Esophagus (tissue), 2 donors: ENCODE measurements around the gene PRPF6. TPM values are rescaled to one million over a fixed set of nuclear protein-coding genes. Genes with fewer than 3 reads are reported as not detected.

Experiments used
- H3K27ac ChIP-seq, 2 donors: one replicate each; pipeline ENCODE4 v1.5.1; 2013; ENCODE audit warnings: low read depth in 2 of 2, mild to moderate bottlenecking in 2 of 2, inconsistent platforms in 1 of 2, low read length in 1 of 2, moderate library complexity in 1 of 2
- H3K27me3 ChIP-seq, 2 donors: one replicate each; pipeline ENCODE4 v1.6.1; 2013; ENCODE audit warnings: low read length in 2 of 2, control low read depth in 1 of 2, mild to moderate bottlenecking in 1 of 2; ENCODE audit not compliant: insufficient read depth in 2 of 2, control insufficient read depth in 1 of 2
- H3K36me3 ChIP-seq, 2 donors: one replicate each; pipeline ENCODE4 v1.6.1; 2013; ENCODE audit warnings: low read length in 1 of 2; ENCODE audit not compliant: control insufficient read depth in 2 of 2, insufficient read depth in 2 of 2
- H3K4me1 ChIP-seq, 2 donors: one replicate each; pipeline ENCODE4 v1.6.1; 2013; ENCODE audit warnings: low read length in 1 of 2; ENCODE audit not compliant: control insufficient read depth in 2 of 2, insufficient read depth in 2 of 2
- H3K4me3 ChIP-seq, 2 donors: one replicate each; pipeline ENCODE4 v1.5.1; 2013; ENCODE audit warnings: low read length in 2 of 2, mild to moderate bottlenecking in 2 of 2, low read depth in 1 of 2, moderate library complexity in 1 of 2
- H3K9me3 ChIP-seq, 2 donors: one replicate each; pipeline ENCODE4 v1.6.1; 2013; ENCODE audit warnings: mild to moderate bottlenecking in 2 of 2, low read depth in 1 of 2, low read length in 1 of 2, moderate library complexity in 1 of 2; ENCODE audit not compliant: control insufficient read depth in 2 of 2, insufficient read depth in 1 of 2
- WGBS, 2 donors: extraction: QIAGEN DNeasy Blood & Tissue Kit; methylation state at CpG; one replicate each; pipeline ENCODE4 v1.1.7; 2013; 5-methylcytosine and 5-hydroxymethylcytosine counted together
- polyA plus RNA-seq, 2 donors: library from polyadenylated mRNA; stranded (reverse); fragments of 200-250 nt; gene quantifications; one replicate each; pipeline ENCODE4 v1.2.3, GENCODE V29; 2013
- donor health status: healthy with polysubstance abuse.
- donor health status: Bipolar disorder and iron deficiency.

The PRPF6 gene
- polyA plus RNA-seq, 2 donors = 24.6 to 39.0 TPM

DNA sequence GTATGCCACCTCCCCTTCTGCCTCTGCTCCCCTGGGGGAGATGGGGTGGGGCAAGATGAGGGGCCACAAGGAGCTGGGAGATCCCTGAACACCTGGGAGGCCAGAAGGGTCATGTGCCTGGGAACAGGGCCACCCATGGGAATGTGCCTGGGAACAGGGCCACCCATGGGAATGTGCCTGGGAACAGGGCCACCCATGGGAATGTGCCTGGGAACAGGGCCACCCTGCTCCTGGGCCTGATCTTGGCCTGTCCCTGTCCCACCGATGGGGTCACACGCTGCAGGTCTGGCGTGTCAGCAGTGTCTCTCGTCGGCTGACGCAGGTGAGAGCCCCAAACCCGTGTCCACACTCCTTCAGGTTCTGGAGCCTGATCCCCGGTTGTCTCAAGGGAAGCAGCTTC, 94.0 kb downstream of the PRPF6 start:
- peaks cover 2 to 29% of the 10 kb centered on the region in 2 donors for H3K36me3 ChIP-seq
- WGBS, 2 donors = 92 to 93% methylated on average over 8 of the region's 8 CpGs
- H3K4me3 ChIP-seq = no peak overlapping the region
- no peaks in the 10 kb centered on the region for H3K27me3 ChIP-seq
- H3K4me1 ChIP-seq = peaks cover 5 to 17% of the 10 kb centered on the region in 2 donors
- no peak overlapping the region for H3K27ac ChIP-seq
- peaks cover 0 to 6% of the 10 kb centered on the region in 2 donors for H3K9me3 ChIP-seq

DNA sequence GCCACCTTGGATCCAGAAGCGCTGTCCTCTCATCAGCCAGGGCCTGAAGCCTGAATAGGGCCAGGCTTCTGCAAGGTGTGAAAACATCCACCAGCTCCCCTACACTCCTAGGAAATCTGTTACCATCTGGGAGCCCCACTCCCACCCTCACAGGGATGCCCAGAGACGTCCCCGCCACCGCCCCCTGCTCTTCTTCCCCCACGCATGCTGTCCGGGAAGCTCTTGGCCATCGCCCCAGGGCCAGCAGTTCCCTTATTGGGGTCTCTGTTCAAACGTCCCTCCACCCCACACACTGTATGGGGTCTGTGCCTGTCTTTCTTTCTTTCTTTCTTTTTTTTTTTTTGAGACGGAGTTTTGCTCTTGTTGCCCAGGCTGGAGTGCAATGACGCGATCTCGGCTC, 94.6 kb downstream of the PRPF6 start:
- WGBS, 2 donors = 91 to 92% methylated on average over 12 of the region's 12 CpGs

DNA sequence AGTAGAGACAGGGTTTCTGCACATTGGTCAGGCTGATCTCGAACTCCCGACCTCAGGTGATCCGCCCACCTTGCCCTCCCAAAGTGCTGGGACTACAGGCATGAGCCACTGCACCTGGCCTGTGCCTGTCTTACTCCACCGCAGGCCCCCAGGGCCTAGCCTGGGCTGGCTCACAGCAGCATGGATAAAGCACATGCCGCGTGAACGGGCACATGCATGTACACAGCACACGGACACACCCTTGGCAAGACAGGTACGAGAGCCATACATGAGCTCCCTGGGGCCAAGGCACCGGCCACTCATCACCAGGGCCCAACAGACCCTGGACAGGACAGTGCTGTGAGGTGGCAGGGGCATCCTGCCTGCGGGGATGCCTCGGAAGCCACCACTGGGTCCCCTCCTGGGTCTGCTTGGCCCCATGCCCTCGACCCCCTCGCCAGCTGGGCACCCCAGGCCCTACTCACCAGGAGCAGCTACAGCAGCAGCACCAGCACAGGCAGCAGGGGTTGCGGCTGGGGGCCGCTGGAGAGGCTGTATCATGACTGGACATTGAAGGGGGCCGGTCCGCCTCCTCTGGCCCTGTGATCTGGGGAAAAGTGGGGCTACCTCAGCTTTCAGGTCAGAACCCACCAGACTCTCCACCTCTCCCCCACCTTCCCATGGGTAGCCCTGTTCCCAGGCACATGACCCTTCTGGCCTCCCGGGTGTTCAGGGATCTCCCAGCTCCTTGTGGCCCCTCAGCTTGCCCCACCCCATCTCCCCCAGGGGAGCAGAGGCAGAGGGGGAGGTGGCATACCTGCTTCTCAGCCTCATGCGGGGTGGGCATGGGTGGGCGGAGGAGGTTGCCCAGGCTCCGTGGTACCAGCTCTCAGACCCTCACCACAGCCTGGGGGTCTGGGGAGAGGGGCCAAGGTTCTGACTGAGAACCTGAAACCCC, 95.4 kb downstream of the PRPF6 start:
- Histone ChIP-seq H3K36me3 (peaks cover 2 to 29% of the 10 kb centered on the region in 2 donors), H3K27me3 (no peaks in the 10 kb centered on the region), H3K4me3 (no peak overlapping the region), H3K9me3 (peaks cover 0 to 6% of the 10 kb centered on the region in 2 donors), H3K27ac (no peak overlapping the region), H3K4me1 (peaks cover 5 to 19% of the 10 kb centered on the region in 2 donors)
- whole genome bisulfite sequencing, 2 donors = 73 to 89% methylated on average over 18 to 21 of the region's 22 CpGs

More for the DNA sequence above, 94.6 kb downstream of the PRPF6 start:
- no peak overlapping the region for H3K4me3 ChIP-seq
- H3K27me3 ChIP-seq = no peaks in the 10 kb centered on the region
- peaks cover 5 to 19% of the 10 kb centered on the region in 2 donors for H3K4me1 ChIP-seq
- peaks cover 0 to 6% of the 10 kb centered on the region in 2 donors for H3K9me3 ChIP-seq
- peaks cover 2 to 29% of the 10 kb centered on the region in 2 donors for H3K36me3 ChIP-seq
- H3K27ac ChIP-seq = no peak overlapping the region

DNA sequence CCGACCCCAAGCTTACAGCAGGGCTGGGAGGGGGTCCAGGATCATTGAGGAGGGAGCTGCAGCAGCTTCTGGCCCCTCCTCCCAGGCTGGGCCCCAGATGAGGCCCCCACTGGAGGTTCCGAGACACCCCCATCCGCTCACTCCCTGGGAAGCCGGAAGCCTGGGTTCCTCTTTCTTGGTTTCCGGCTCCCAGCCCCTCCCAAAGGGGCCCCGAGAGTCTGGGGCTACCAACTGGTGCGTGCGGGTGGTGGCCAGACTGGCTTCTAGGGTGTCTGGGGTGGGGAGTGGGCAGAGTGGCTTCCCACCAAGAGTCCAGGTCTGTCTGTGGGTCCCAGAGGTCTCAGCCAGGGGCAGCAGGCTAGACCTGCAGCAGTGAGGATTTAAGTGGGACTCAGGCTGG, 96.2 kb downstream of the PRPF6 start:
- Histone ChIP-seq H3K27me3 (no peaks in the 10 kb centered on the region), H3K4me1 (peaks cover 5 to 19% of the 10 kb centered on the region in 2 donors), H3K9me3 (peaks cover 0 to 6% of the 10 kb centered on the region in 2 donors), H3K4me3 (peak overlapping the region in 1 of 2 donors; percentile 7), H3K36me3 (peaks cover 2 to 29% of the 10 kb centered on the region in 2 donors), H3K27ac (no peak overlapping the region)
- 72 to 80% methylated on average over 8 of the region's 8 CpGs for WGBS, 2 donors

DNA sequence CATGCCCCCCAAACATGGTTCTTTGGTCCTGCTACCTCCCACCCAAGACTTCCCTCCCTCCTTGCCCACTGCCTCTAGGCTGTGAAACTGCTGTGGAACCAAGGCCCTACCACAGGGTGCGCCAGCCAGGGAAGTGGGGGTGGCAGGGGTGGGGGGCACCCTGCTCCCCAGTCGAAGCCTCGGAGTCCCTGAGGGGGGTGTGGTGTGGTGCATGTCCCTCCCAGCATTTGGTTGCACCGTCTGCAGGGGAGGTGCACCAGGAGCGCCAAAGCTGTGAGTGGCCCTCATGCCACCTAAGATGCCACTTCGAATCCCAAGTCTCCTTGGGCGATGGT, 96.6 kb downstream of the PRPF6 start:
- peaks cover 5 to 19% of the 10 kb centered on the region in 2 donors for H3K4me1 ChIP-seq
- H3K27me3 ChIP-seq = no peaks in the 10 kb centered on the region
- WGBS, 2 donors = 61 to 81% methylated on average over 7 of the region's 7 CpGs
- peaks cover 2 to 29% of the 10 kb centered on the region in 2 donors for H3K36me3 ChIP-seq
- H3K9me3 ChIP-seq = peaks cover 0 to 6% of the 10 kb centered on the region in 2 donors
- H3K4me3 ChIP-seq = peak overlapping the region; percentile 7 to 35
- peak overlapping the region in 1 of 2 donors; percentile 19 for H3K27ac ChIP-seq

DNA sequence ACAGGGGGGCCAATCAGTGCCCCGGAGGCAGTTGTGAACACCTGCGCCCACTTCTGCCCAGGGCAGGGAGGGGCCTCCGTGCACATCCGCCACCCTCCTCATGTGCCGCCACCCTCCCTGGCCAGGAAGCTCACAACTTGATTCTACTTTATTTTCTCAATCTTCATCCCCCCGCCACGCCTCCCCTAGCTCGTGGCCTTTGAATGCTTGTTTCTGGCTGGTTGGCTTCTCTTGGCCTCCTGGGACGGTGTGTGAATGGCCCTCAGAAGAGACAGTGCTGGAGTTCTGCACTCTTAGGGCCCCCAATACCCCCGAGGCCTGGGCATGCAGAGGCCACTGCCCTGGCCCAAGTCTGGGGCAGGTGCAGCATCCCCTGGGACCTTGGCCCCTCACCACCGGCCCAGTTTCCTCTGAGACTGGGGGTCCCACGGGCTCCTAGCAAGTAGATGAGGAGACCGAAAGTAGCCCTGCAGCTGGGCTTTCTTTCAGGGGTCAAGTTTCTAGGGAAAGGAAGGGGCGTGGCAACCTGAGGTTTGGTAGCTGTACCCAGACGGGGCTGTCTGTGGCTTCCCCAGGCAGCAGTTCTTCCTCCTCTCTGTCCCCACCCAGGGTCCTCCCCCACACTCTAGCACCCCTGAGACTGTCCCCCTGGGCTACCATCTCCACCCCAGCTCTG, 97.1 kb downstream of the PRPF6 start:
- WGBS, 2 donors = 37 to 47% methylated on average over 15 of the region's 15 CpGs
- Histone ChIP-seq H3K4me1 (peaks cover 5 to 20% of the 10 kb centered on the region in 2 donors), H3K9me3 (peaks cover 0 to 6% of the 10 kb centered on the region in 2 donors), H3K27ac (peak overlapping the region; percentile 23 to 24), H3K4me3 (peak overlapping the region; percentile 35 to 70), H3K36me3 (peaks cover 2 to 25% of the 10 kb centered on the region in 2 donors), H3K27me3 (no peaks in the 10 kb centered on the region)

DNA sequence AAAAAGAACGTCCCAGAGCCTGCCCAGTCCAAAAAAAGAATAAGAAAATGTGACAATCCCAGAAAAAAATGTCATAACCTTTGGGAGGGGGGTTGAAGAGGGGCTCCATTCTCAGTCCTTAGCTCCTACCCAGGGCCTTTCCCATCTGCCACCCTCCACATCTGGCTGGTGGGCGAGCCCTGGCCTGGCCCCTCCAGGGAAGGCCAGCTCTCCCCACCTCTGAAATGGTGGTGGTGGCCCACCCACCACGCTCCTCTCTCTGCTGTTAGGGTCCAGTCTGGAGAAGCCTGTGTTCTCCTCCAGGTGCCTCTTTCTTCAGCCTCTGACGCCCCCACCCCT, 98.0 kb downstream of the PRPF6 start:
- Histone ChIP-seq H3K27ac (peak overlapping the region; percentile 34 to 79), H3K27me3 (no peaks in the 10 kb centered on the region), H3K4me1 (peaks cover 5 to 24% of the 10 kb centered on the region in 2 donors), H3K9me3 (peaks cover 0 to 3% of the 10 kb centered on the region in 2 donors), H3K4me3 (peak overlapping the region; percentile 69 to 70), H3K36me3 (peaks cover 1 to 18% of the 10 kb centered on the region in 2 donors)
- 8 to 11% methylated on average over 4 of the region's 4 CpGs for WGBS, 2 donors

DNA sequence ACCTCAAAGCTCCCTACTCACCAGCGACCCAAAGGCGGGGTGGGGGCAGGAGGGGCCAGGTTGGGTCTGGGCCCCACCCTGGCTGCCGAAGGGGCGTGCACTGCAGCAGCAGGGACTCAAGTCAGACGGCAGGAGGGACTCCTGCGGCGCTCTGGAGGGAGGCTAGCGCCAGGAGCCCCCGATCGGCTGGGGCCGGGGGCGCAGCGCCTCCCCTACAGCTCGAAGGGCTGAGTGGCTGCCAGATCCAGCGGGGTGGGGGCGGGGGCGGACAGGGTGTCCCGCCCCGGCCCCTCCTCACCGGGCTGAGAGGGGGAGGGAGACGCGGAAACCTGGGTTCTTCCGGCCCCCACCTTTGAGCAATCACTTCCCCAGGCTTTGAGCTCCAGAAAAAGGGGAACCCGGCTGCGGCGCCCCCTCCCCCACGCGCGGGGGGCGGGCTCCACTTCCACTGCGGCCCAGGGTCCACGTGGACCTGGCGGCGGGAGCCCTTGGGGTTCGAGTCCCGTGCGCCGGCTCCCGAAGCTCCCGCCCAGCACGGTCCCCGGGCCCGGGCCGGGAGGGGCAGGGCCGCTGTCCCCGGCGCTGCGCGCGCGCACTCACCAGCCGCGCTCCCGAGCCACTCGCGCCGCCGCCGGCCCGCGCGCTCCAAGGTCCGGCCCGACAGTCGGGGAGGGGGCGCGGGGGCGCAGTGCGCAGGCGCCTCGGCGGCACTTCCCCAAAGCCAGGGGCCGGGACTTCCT, 98.5 kb downstream of the PRPF6 start, which contains the start of gene RGS19:
Gene RGS19 (minus strand): TSS at position 246 of the 740 bp plus-strand sequence. CDS start 2,632 bp downstream, outside the sequence.
- H3K4me3 ChIP-seq = peak within 1 kb of the TSS; percentile 69 to 70
- peak within 1 kb of the TSS; percentile 79 to 80 for H3K27ac ChIP-seq
- H3K9me3 ChIP-seq = no peaks in the 10 kb centered on the region
- H3K4me1 ChIP-seq = peaks cover 5 to 21% of the 10 kb centered on the region in 2 donors
- no peaks in the 10 kb centered on the region for H3K27me3 ChIP-seq
- peaks cover 0 to 13% of the 10 kb centered on the region in 2 donors for H3K36me3 ChIP-seq
- WGBS, 2 donors = 0 to 1% methylated on average over 38 to 73 of the region's 73 CpGs
